Measurements from ENCODE around the gene H2BW2.
"Not testable (repeated sequence)": the region's sequence is repeated elsewhere in the genome, so short reads cannot be mapped to it uniquely, and the experiment has no call there.

Gene H2BW2

DNA sequence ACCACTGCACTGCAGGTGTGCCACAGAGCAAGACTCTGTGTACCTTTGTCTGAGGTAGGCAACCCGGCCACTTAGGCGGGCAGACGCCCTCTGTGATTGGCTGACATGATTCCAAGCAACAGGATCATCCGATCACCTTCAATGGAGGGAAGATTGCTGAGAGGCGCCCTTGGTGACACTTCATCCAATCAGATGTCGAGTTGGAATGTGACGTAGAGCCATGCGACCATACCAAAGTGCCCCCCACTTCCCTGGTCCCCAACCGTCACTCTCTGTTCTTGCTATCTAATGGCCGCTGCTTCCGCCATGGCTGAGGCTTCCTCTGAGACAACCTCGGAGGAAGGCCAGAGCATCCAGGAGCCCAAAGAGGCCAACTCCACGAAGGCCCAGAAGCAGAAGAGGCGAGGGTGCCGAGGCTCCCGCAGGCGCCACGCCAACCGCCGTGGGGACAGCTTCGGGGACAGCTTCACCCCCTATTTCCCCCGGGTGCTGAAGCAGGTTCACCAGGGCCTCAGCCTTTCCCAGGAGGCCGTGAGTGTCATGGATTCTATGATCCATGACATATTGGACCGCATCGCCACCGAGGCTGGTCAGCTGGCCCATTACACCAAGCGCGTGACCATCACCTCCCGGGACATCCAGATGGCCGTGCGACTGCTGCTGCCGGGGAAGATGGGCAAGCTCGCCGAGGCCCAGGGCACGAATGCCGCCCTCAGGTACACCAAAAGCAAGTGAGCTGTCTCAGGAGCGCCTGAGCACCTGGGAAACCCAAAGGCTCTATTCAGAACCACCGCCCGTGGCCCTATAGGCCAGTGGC is at the start of gene H2BW2:
TSS of gene H2BW2 (plus strand) at position 268 of the 817 bp plus-strand sequence. CDS start at position 307, 39 bp downstream.
- DNase-seq: no peak

DNA sequence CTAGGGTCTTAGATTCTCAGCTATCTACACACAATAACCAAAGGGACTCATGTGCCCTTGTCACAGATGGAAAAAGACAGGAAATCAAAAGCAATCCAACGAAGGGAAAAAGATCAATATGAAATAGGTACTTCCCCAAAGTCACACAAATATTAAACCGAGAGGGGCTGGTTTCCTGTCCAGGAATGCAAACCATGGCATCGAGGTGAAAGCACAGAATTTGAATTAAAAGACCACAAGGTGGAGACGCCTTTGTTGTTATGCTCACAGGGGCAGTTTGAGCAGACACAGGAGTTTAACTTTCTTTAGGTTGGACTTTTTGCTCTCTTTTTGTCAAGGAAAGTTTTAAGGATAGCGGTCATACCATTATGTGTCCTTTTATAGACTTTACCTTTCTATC is 40.5 kb upstream of the H2BW2 start:
- no peak for DNase-seq

DNA sequence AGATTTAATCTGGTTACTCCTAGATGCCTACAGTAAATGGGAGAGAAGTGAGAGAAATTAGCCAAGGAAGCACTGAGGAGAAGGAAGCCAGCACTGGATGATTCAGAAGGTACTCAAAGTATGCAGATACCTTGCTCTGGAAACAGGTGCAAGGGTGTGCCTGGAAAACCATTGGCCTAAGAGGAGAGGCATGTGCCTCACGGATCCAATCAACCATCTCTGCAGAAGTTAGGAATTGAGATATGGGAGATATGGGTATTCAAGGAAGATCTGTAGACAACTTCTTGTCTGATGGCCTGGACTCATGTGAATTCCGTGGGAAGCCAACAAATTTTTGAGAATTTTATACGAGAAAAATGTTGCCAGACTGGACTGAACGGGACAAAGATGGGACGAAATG is 30.9 kb upstream of the H2BW2 start:
- DNase-seq: no peak

DNA sequence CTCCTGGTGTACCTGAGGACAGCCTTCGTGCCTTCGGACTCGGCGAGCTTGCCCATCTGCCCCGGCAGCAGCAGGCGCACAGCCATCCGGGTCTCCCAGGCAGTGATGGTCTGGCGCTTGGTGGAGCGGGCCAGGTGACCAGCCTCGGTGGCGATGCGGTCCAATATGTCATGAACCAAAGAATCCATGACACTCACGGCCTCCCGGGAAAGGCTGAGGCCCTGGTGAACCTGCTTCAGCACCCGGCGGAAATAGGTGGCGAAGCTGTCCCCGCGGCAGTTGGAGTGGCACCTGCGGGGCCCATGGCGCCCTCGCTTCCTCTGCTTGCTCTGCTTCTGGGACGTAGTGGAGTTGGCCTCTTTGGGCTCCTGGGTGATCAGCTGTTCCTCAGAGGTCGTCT is 26.6 kb upstream of the H2BW2 start:
- no peak for DNase-seq

DNA sequence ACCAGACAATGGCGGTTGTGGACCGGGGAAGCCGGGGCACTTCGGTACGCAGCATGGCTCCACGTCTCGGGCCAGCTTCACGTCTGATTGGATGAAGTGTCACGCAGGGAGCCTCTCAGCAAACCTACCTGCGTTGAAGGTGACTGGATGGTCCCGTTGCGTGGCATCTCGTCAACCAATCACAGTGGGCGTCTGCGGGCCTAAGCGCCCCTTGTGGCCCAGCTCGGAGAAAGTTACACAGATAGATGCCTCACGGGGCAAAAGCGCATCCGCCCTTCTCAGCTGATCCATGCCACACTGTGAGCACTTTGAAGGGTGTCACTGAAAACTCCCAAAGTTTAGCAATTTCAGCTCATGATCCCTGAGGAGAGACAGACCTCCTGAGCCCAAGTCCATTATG is 26.1 kb upstream of the H2BW2 start, which contains the start of gene H2BW1:
TSS of gene H2BW1 (minus strand) at position 103 of the 400 bp plus-strand sequence. CDS start 132 bp downstream, outside the sequence.
- no peak for DNase-seq

DNA sequence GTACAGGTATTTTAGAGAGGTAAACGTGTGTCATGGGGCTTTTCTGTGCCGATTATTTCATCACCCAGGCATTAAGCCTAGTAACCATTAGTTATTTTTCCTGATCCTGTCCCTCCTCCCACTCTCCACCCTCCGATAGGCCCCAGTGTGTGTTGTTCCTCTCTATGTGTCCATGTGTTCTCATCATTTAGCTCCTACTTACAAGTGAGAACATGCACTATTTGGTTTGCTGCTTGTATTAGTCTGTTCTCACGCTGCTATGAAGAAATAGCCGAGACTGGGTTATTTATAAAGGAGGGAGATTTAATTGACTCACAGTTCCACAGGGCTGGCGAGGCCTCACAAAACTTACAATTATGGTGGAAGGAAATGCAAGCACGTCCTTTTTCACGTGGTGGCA is 24.2 kb upstream of the H2BW2 start:
- DNase-seq: not testable (repeated sequence)

DNA sequence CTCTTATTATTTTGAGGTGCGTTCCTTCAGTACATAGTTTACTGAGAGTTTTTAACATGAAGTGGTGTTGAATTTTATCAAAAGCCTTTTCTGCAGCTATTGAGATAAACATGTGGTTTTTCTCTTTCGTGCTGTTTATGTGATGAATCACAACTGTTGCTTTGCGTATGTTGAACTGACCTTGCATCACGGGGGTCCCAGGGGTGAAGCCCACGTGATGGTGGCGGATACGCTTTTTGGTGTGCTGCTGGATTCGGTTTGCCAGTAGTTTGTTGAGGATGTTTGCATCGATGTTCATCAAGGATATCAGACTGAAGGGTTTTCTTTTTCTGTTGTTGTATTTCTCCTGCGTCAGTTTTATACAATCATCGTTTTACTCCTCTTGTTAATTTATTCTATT is 21.6 kb upstream of the H2BW2 start:
- DNase-seq: no peak

DNA sequence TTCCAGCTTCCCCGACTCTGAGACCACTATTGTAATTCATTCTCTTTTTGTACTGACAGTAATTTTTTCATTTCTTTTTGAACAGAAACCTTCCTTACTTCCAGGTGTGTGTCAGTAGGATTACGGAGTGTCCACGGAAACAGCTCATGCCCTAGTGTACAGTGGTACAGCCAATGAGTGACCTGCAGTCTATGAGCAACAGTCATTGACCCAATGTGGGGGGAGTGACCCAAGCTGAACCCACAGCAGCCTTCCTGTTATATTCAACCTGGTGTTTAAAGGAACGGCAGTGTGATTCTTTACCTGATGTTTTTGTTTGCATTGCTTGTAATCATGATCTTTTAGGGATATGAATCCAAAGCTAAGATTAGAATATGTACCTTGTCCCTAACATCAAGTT is 1.2 kb downstream of the H2BW2 start:
- DNase-seq: no peak

DNA sequence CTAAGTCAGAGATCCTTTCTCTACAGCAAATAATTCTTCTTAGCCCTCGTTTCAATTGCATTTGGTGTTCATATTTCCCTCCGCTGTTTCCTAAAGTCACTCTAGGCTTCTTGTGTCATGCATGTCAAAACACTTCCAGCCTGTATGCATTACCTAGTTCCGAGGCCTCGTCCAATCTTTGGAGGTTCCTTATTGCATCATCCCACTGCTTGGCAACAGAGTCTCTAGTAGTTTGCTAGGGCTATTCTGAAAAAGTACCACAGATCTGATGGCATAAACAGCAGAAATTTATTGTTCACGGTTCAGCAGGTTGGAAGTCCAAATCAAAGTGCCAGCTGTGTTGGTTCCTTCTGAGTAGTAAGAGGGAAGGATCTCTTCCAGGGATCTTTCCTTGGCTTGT is 5.9 kb downstream of the H2BW2 start:
- no peak for DNase-seq

DNA sequence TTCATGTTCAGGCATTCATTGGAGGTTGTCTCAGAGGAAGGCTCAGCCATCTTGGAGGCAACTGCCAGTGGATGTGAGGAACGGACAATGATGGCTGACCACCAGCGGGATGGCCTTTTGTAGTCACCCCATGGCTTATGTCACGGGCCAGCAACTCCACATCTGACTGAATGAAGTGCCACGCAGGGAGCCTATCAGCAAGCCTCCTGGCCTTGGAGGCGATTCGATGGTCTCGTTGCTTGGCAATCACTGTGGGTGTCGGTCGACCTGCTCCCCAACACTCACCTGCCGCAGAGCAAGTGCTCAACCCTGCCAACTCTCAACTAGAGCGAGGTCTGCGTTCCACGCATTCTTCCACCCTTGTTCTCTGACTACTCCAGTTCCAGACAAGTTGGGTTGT is 7.4 kb downstream of the H2BW2 start:
- no peak for DNase-seq

DNA sequence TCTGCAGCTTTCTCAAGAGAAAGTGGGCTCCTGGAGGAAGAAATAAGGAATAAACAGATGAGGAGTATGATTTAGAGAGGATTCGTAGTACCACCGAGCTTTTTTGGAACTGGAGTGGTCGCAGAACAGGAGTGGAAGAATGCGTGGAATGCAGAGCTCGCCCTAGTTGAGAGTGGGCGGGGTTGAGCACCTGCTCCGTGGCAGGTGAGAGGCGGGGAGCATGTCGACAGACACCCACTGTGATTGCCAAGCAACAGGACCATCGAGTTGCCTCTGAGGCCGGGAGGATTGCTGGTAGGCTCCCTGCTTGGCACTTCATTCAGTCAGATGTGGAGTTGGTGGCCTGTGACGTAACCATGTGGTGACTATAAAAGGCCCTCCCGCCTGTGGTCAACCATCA is 15.2 kb downstream of the H2BW2 start:
- DNase-seq: not testable (repeated sequence)

DNA sequence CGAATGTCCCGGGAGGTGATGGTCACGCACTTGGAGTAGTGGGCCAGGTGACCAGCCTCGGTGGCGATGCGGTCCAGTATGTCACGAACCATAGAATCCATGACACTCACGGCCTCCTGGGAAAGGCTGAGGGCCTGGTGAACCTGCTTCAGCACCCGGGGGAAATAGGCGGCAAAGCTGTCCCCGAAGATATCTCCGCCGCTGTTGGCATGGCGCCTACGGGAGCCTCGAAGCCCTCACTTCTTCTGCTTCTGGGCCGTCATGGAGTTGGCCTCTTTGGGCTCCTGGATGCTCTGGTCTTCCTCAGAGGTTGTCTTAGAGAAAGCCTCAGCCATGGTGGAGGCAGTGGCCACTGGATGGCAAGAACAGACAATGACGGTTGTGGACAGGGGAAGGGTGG is 22.9 kb downstream of the H2BW2 start:
- DNase-seq: not testable (repeated sequence)

DNA sequence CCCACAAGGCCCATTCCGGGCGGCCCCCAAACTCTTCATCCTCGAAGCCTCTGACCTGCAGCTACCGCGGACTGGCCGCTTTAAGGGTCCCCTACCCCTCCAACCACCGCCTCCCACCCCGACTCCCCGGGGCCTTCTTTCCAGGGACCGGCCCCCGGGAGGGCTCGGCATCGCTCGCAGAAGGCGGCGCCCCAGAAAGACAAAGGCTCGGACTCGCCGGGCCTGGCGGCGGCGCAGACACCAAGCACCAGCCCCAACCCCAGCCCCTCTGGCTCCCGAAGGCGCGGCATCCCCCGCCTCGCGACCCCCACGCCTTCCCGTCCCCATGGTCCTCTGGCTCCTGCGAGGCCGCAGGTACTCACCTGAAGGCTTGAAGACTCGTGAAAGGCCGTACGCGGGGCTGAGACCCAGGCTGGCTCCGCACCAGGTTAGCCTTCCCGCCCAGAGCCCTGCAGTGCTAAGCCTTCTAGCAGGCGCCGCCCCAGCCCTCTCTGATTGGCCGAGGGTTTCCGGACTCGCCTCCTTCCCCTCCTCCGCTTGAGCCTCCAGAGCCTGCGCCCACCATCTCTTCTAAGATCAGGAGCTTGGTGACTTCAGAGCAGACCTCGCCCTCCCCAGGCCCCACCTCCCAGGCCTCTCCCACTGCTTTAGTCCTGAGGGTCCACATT is 36.2 kb downstream of the H2BW2 start, which contains the start of gene TMSB15C:
TSS of gene TMSB15C (minus strand) at position 459 of the 668 bp plus-strand sequence.
- not testable (repeated sequence) for DNase-seq

DNA sequence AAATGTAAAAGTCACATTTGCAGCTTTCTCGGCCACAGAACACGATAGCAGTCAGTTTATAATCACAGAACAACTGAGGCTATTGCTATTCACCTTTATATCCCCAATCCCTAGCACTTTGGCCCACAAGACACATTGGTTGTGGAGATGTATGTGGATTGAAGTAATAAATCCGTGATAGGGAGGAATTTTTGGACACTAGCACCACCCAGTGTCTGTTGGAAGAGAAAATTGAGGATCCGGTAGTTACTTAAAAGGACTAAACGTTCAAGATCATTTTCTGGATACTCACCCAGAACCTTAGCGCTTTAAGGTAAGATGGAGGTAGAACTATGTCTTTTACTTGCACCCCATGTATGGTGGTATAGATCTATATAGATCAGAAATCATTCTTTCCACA is 38.1 kb downstream of the H2BW2 start:
- not testable (repeated sequence) for DNase-seq

DNA sequence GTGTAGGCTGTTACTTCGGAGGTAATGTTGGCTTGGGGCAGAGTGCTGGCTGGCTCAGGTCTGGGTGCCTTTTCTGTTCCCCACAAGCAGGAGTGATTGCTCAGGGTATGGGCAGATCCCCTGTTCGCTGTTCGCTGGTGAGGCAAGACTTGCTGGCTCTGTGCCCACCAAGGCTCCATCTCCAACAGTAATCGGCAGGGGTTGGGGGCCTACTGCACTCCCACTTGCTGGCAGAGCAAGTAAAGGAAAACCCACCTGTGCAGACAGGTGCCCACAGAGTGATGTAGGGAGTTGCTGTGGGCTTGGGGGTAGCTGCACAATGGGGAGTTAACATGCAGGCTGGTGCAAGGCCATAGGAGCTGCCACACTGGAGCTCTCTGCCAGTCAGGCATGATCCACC is 44.3 kb downstream of the H2BW2 start:
- DNase-seq: no peak

DNA sequence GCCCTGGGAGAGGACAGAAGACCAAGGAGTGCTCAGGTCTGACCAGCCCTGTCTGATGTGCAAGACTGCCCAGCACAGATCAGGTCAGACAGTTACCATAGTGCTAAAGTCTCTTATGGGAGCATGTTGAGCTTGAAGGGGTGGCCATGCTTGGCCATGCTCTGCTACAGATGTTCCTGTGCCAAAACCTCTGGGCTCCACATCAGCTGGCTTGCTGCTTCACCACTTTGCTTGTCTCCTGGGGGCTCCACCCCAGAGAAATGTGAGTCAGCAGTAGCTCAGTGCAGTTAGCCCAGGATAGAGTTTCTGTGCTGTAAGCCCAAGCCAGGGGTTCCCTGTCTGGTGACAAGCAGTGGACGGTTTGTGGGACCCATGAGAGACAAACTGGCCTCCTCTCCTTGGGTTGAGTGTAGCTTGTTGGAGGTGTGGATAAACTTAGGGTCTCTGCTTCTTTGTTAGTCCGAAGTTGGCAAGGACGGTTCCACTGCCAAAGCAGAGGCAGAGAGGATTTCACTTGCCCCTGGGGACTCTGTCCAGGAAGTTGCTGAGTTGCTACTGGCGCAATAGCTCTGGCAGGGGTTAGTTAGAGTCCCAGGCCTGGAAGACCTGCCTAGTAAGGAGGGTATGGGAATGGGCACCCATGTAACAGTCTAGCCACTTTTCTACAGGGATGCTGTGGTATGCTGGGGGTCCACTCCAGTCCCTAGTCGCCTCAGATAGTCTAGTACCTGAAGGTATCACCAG is 45.0 kb downstream of the H2BW2 start:
- DNase-seq: no peak

DNA sequence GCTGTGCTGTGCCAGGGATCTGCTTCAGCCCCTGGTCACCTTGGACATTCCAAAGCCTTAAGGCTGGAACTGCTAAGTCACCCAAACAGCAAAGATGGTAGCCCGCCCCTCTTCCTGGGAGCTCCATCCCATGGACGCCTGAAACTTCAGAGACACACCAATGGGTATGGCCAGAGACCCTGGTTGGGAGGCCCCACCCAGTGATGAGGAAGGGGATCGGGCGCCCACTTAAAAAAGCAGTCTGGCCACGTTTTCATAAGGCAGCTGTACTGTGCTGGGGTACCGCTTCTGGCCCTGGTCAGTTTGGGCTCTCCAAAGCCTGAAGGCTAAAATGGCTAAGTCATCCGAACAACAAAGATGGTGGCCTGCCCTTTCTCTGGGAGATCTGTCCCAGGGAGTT is 45.7 kb downstream of the H2BW2 start:
- no peak for DNase-seq

DNA sequence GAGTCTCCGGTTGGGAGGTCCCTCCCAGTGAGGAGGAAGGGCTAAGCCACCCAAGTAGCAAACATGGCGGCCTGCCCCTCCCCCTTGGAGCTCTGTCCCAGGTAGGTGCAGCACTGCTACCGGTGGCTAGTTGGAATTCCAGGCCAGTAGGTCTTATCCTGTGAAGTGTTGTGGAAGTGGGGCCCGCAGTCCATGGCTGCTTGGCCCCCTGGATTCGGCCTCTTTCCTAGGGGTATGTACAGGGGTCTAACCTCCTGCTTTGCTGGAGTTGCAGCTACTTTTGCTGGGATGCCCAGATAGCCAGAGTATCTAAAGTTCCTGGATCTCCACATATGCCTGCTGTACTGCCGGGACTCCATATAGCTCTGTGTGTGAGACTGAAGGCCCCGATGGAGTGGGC is 46.2 kb downstream of the H2BW2 start:
- no peak for DNase-seq
